Measurements from ENCODE around the gene PLA2G4C.

GRCh38 chr19:48147597-48148175, 37.1 kb upstream of the PLA2G4C start:
- TF ChIP-seq CTCF (IDR thresholded peaks at IDR 0.05; ENCODE audit: low read length) (no peak), EZH2 (optimal IDR thresholded peaks at IDR 0.05; ENCODE audit: low read depth, low read length) (no peak), EZH2phosphoT487 (IDR thresholded peaks at IDR 0.05; ENCODE audit: low read length) (no peak)

All from MM.1S (cell line).